Subcutaneous adipose tissue (tissue), 4 donors: ENCODE results near the gene MTF1. TPM values are rescaled to one million over a fixed set of nuclear protein-coding genes. Genes with fewer than 3 reads are reported as not detected.

Source experiments
- total RNA-seq, 4 donors: library from RNA; depleted of rRNA; stranded (reverse); fragments of >200 nt; gene quantifications; one replicate each; pipeline ENCODE4 v1.1.0, GENCODE V29; 2016
- TF ChIP-seq, protein P1 (sequence below): fragments of 450-650 bp; IDR thresholded peaks from one replicate; pipeline ENCODE4 v1.5.1; 2016; ENCODE audit warnings: low read depth, mild to moderate bottlenecking, control low read depth, antibody characterized with exemption, moderate library complexity

Gene MTF1
- total RNA-seq, 4 donors from 2014 or later = 5.7 to 6.8 (median 6.5) TPM

GRCh38 chr1:37795340-37796125 is 63.9 kb downstream of the MTF1 start:
- TF ChIP-seq, protein P1, sequence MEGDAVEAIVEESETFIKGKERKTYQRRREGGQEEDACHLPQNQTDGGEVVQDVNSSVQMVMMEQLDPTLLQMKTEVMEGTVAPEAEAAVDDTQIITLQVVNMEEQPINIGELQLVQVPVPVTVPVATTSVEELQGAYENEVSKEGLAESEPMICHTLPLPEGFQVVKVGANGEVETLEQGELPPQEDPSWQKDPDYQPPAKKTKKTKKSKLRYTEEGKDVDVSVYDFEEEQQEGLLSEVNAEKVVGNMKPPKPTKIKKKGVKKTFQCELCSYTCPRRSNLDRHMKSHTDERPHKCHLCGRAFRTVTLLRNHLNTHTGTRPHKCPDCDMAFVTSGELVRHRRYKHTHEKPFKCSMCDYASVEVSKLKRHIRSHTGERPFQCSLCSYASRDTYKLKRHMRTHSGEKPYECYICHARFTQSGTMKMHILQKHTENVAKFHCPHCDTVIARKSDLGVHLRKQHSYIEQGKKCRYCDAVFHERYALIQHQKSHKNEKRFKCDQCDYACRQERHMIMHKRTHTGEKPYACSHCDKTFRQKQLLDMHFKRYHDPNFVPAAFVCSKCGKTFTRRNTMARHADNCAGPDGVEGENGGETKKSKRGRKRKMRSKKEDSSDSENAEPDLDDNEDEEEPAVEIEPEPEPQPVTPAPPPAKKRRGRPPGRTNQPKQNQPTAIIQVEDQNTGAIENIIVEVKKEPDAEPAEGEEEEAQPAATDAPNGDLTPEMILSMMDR = no peak

- TF ChIP-seq, protein P1 = no peak
Observed at GRCh38 chr1:37794372-37795339, 64.7 kb downstream of the MTF1 start.

GRCh38 chr1:37793773-37794371 is 65.5 kb downstream of the MTF1 start, which contains the start of gene MANEAL:
Gene MANEAL, plus strand, starts transcription at chr1:37793847. Its CDS starts 336 bp downstream, at chr1:37794183.
- TF ChIP-seq, protein P1 = no peak

DNA sequence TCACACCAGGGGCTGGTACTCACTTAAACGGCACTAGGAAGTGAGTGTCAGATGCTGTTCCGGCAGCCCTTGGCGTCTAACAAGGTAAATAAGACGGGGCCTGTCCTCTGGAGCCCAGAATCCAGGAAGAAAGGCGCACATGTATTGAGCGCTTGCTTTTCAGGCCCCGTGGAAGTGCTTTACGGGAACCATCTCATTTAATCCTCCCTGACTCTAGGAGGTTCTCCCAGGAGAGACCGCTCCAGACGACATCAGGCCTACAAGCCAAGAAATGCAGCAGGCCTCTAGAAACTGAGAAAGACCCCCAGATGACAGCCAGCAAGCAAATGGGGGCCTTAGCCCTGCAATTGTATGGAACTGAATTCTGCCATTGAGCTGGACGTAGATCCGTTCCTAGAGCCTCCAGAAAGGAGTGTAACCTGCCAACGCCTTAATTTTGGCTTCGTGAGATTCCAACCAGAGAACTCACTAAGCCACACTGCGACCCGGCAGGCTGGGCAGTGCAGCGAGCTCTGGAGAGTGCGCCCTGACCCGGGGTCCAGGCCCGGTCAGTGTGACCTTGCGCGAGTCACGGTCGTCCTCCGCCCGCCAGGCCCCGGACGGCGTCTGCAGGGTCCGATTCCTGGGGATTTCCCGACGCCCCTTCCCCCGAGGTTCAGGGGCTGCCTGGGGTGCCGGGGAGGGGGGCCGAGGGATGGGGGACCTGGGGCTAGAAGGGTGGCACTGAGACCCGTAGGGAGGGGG is 66.3 kb downstream of the MTF1 start:
- TF ChIP-seq, protein P1 = no peak

- TF ChIP-seq, protein P1 = no peak
Observed at GRCh38 chr1:37782491-37782890, 76.9 kb downstream of the MTF1 start.

DNA sequence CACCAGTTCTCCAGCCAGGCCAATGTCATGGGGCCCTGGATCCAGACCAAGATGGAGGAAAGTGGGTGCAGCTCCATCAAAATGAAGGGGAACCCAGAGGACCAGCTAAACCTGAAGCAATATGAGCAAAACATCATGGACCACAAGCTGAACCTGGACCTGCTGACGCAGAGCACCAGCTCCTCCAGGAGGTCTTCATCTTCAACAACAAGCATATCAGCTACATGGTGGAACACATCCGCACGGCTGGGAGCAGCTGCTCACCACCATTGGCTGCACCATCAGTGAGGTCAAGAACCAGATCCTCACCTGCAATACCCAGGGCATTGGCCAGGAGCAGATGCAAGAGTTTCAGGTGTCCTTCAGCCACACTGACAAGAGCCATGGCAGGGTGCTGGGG is 80.7 kb downstream of the MTF1 start:
- TF ChIP-seq, protein P1 = no peak
